GM19328 (cell line): ENCODE data around the gene PSMB4.
A peak's percentile ranks its signal among the peaks of the same experiment; 100 is the strongest.
"Not testable (repeated sequence)": the region's sequence is repeated elsewhere in the genome, so short reads cannot be mapped to it uniquely, and the experiment has no call there.

Source experiments
- ATAC-seq: cut with Tn5 transposase; IDR thresholded peaks from one replicate; pipeline ENCODE4 v1.9.1; 2021; ENCODE audit warnings: mild to moderate bottlenecking, moderate library complexity; ENCODE audit not compliant: unreplicated experiment

The PSMB4 gene

GRCh38 chr1:151399324-151400171 lies at the start of gene PSMB4:
Gene PSMB4 (plus strand): TSS chr1:151399573. CDS start chr1:151399588, 15 bp downstream.
- peak; percentile 70 for ATAC-seq

GRCh38 chr1:151350323-151350722 lies 49.0 kb upstream of the PSMB4 start:
- not testable (repeated sequence) for ATAC-seq

GRCh38 chr1:151352021-151352718 lies 47.2 kb upstream of the PSMB4 start:
- no peak for ATAC-seq

GRCh38 chr1:151356696-151357095 lies 42.7 kb upstream of the PSMB4 start:
- no peak for ATAC-seq

- ATAC-seq = no peak
Measured at GRCh38 chr1:151361883-151362282, 37.5 kb upstream of the PSMB4 start.

GRCh38 chr1:151362308-151363155 lies 36.8 kb upstream of the PSMB4 start:
- no peak for ATAC-seq

GRCh38 chr1:151364996-151365395 lies 34.4 kb upstream of the PSMB4 start:
- no peak for ATAC-seq

- ATAC-seq = no peak
Measured at GRCh38 chr1:151367658-151368392, 31.5 kb upstream of the PSMB4 start.

GRCh38 chr1:151368393-151369301 lies 30.7 kb upstream of the PSMB4 start:
- ATAC-seq = no peak

- ATAC-seq = no peak
Measured at GRCh38 chr1:151369302-151369610, 30.1 kb upstream of the PSMB4 start.

- no peak for ATAC-seq
Measured at GRCh38 chr1:151369621-151370048, 29.7 kb upstream of the PSMB4 start.

- ATAC-seq = no peak
Measured at GRCh38 chr1:151370211-151370911, 29.0 kb upstream of the PSMB4 start.

- ATAC-seq = no peak
Measured at GRCh38 chr1:151371370-151372057, 27.9 kb upstream of the PSMB4 start.

GRCh38 chr1:151372058-151372934 lies 27.1 kb upstream of the PSMB4 start, which contains the start of gene SELENBP1:
Gene SELENBP1 (minus strand): TSS chr1:151372705. CDS start chr1:151372641, 64 bp downstream.
- no peak for ATAC-seq

- no peak for ATAC-seq
Measured at GRCh38 chr1:151373196-151373595, 26.2 kb upstream of the PSMB4 start.

- no peak for ATAC-seq
Measured at GRCh38 chr1:151377150-151377884, 22.1 kb upstream of the PSMB4 start.

GRCh38 chr1:151384584-151384983 lies 14.8 kb upstream of the PSMB4 start:
- no peak for ATAC-seq
